ENCODE measurements around the gene CAPS.

DNA sequence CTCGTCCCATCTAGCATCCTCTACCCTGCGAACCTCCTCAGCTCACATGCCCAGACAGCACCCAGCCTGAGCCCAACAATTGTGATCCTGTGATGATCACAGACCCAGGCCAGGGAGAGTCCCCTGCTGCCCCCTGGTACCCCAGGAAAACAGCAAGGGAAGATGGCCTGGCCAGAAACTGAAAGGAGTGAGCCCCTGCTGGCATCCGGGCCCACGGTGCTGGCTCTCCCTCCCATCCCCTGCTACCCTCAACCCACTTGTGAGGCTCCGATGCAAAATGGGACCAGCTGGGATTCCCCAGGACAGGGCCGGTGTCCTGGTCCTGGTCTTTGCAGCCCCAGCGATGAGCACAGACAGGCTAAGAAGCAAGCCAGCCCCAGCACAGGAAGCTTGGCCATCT is 49.8 kb downstream of the CAPS start:
- TF ChIP-seq, protein P1, sequence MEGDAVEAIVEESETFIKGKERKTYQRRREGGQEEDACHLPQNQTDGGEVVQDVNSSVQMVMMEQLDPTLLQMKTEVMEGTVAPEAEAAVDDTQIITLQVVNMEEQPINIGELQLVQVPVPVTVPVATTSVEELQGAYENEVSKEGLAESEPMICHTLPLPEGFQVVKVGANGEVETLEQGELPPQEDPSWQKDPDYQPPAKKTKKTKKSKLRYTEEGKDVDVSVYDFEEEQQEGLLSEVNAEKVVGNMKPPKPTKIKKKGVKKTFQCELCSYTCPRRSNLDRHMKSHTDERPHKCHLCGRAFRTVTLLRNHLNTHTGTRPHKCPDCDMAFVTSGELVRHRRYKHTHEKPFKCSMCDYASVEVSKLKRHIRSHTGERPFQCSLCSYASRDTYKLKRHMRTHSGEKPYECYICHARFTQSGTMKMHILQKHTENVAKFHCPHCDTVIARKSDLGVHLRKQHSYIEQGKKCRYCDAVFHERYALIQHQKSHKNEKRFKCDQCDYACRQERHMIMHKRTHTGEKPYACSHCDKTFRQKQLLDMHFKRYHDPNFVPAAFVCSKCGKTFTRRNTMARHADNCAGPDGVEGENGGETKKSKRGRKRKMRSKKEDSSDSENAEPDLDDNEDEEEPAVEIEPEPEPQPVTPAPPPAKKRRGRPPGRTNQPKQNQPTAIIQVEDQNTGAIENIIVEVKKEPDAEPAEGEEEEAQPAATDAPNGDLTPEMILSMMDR (IDR thresholded peaks at IDR 0.05 in 4 of 5, conservative IDR thresholded peaks at IDR 0.05 in 1 of 5) = no peak
- no peak for TF ChIP-seq POLR2A (IDR thresholded peaks at IDR 0.05)
